ENCODE results near the gene TNFRSF11A. TPM values are rescaled to one million over a fixed set of nuclear protein-coding genes. Genes with fewer than 3 reads are reported as not detected.
A peak's percentile ranks its signal among the peaks of the same experiment; 100 is the strongest.

The TNFRSF11A gene
- total RNA-seq, 6 donors from 2014 or later, result 1.7 to 5.9 (median 4.4) TPM

DNA sequence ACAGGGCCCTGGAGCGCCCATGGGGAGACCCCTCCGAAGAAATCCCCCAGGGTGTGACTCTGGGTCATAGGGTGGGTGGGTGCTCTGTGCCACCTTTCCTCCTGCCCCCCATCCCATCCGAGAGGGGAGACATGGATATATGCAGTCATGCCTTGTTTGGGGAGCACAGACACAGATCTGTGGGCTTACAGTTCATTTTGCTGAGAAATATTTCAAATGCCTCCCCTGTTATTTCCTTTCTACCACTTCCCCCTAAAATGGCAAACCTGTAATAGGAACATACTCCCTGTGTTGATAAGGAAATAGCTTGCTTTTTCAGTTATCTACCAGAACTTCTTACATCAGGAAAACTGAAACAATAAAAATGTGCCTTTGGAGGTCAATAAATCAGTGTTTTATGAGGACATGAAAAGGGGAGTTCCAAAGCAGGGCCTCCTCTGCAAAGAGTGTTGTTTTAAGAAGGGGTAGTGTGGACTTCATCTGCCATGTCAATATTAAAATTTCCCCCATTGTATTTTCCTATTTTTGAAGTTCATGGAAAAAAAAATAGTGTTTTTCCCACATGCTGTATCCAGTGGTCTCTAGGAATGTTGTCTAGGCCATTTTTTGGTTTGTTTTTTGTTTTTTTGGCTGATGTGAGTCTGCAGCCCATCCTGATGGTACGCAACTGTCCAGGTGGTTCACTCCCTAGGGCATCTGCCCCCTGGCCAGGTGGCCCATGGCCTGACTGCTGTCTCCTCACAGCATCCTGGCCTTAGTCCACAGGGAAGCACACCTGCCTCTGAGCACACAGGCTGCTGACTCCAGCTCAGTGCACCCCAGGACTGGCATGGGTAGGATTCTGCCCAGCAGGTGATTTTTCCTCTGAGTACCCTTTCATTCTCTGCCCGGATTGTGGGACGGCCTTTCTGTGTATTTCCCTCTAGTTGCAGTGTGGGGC is 3.7 kb downstream of the TNFRSF11A start:
- ATAC-seq (ENCODE audit: low FRiP score in 2 of 2), result no peak
- Histone ChIP-seq H3K4me3 (no peak overlapping the region), H3K9me3 (no peaks in the 10 kb centered on the region), H3K27ac (no peak overlapping the region), H3K4me1 (peaks cover 26 to 41% (median 30%) of the 10 kb centered on the region in 4 donors), H3K36me3 (no peaks in the 10 kb centered on the region), H3K27me3 (peaks cover 0 to 20% (median 6%) of the 10 kb centered on the region in 4 donors)
- WGBS, 2 donors, result 87 to 88% methylated on average over 6 of the region's 6 CpGs
- TF ChIP-seq, protein P1, sequence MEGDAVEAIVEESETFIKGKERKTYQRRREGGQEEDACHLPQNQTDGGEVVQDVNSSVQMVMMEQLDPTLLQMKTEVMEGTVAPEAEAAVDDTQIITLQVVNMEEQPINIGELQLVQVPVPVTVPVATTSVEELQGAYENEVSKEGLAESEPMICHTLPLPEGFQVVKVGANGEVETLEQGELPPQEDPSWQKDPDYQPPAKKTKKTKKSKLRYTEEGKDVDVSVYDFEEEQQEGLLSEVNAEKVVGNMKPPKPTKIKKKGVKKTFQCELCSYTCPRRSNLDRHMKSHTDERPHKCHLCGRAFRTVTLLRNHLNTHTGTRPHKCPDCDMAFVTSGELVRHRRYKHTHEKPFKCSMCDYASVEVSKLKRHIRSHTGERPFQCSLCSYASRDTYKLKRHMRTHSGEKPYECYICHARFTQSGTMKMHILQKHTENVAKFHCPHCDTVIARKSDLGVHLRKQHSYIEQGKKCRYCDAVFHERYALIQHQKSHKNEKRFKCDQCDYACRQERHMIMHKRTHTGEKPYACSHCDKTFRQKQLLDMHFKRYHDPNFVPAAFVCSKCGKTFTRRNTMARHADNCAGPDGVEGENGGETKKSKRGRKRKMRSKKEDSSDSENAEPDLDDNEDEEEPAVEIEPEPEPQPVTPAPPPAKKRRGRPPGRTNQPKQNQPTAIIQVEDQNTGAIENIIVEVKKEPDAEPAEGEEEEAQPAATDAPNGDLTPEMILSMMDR (IDR thresholded peaks at IDR 0.05), result no peak
- no peak for TF ChIP-seq POLR2AphosphoS5 (IDR thresholded peaks at IDR 0.05)
- TF ChIP-seq POLR2A (IDR thresholded peaks at IDR 0.05), result no peak
- TF ChIP-seq EP300 (IDR thresholded peaks at IDR 0.05), result no peak
- no peak for DNase-seq

DNA sequence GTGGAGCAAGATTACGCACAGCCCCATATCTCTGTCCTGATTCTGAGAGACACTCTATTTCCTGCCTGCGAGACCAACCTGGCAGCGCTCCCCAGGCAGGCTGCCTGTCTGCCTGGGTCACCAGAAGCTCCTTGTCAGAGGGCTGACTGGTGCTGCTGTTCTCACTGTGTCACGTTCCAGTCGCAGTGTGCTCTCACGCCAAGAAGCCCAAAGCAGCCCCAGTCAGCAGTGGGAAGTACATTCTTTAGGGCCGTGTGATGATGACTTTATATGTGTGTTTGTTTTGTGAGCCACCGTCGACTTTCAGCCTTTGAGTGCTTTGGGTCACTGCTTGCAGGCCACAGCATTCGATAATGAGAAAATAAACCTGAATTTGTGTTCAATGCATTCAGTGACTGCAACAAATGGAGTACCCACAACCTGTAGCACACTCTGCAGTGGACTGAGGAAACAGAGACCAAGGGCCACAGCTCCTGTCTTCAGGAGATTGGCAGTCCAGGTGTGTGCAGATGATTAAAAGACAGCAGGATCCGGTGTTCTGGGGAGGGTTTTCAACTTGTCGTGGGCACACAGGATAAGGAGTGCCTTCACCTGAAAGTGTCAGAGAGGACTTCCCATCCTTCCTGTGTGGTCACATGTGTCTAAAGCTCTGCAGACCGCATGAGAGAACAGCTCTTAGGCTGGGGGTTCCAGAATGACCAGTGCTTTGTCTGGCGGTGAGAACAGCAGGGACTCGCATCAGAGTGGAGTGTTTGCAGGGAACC is 4.8 kb downstream of the TNFRSF11A start:
- H3K27me3 ChIP-seq, result peaks cover 0 to 17% (median 6%) of the 10 kb centered on the region in 4 donors
- H3K36me3 ChIP-seq, result no peaks in the 10 kb centered on the region
- 41 to 47% methylated on average over 10 to 14 of the region's 15 CpGs for WGBS, 2 donors
- H3K4me1 ChIP-seq, result peaks cover 18 to 32% (median 24%) of the 10 kb centered on the region in 4 donors
- TF ChIP-seq POLR2AphosphoS5 (IDR thresholded peaks at IDR 0.05) (no peak), POLR2A (IDR thresholded peaks at IDR 0.05) (no peak), EP300 (IDR thresholded peaks at IDR 0.05) (no peak)
- TF ChIP-seq, protein P1 (IDR thresholded peaks at IDR 0.05), result no peak
- peak; percentile 27 to 51 for DNase-seq
- no peak overlapping the region for H3K4me3 ChIP-seq
- no peak overlapping the region for H3K27ac ChIP-seq
- no peaks in the 10 kb centered on the region for H3K9me3 ChIP-seq
- ATAC-seq (ENCODE audit: low FRiP score in 2 of 2), result peak in 1 of 2 donors; percentile 47

DNA sequence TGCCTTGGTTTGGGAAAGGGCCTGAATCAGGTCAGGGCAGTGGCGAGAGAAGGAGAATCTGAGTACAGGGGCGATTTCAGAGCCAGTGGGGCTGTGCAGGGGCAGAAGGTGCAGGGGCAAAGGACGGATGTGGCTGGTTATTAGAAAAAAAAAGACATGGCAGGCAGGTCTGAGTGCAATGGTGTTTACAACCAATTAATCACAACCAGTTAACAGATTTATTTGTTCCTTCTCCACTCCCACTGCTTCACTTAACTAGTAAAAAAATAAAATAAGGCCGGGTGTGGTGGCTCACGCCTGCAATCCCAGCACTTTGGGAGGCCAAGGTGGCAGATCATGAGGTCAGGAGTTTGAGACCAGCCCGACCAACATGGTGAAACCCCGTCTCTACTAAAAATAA is 5.5 kb downstream of the TNFRSF11A start:
- DNase-seq, result no peak
- 86 to 92% methylated on average over 7 of the region's 7 CpGs for WGBS, 2 donors
- Histone ChIP-seq H3K4me1 (peaks cover 10 to 26% (median 19%) of the 10 kb centered on the region in 4 donors), H3K4me3 (no peak overlapping the region), H3K9me3 (no peaks in the 10 kb centered on the region), H3K27ac (no peak overlapping the region), H3K36me3 (no peaks in the 10 kb centered on the region), H3K27me3 (peaks cover 0 to 14% (median 6%) of the 10 kb centered on the region in 4 donors)
- TF ChIP-seq POLR2AphosphoS5 (IDR thresholded peaks at IDR 0.05), result no peak
- no peak for TF ChIP-seq POLR2A (IDR thresholded peaks at IDR 0.05)
- ATAC-seq (ENCODE audit: low FRiP score in 2 of 2), result no peak

DNA sequence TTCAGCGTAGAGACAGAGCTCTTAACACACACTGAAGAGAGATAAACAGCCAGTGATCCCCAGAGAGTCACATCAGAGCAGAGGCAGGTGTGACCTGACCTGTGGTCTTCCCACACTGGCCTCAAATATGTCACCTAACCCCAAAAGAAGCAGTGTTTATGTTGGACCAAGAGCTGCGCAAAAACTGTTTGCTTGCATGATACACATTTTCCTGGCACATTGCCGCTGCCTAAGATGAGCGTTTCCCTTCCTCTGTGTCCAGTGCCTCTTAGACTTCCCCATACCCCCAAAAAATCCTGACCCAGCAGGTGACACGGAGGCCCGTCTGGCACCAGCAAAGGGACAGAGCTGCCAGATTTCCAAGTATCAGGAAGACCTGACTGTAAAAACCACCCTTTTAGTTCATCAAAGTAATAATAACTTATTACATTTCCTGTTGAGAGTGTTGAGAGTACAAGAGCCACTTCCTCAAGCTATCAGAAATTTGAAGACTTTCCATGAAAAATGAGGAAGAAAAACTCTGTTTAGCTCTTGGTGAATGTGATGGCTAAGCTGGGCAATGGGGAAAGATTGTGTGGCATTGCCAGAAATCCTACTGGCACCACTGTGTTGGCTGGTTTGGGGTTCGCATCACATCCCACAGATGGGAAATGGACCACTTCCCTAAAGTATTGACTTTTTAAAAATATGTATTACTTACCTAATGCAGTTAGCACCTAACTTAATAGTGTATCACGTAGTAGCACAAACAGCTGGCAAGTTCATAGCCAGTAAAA is 6.7 kb downstream of the TNFRSF11A start:
- DNase-seq, result no peak
- peak in 1 of 2 donors; percentile 66 for ATAC-seq (ENCODE audit: low FRiP score in 2 of 2)

More for the DNA sequence above, 6.7 kb downstream of the TNFRSF11A start:
- 58 to 64% methylated on average over 8 of the region's 8 CpGs for WGBS, 2 donors
- Histone ChIP-seq H3K36me3 (no peaks in the 10 kb centered on the region), H3K4me1 (peaks cover 0 to 14% (median 8%) of the 10 kb centered on the region in 4 donors), H3K27ac (no peak overlapping the region), H3K4me3 (no peak overlapping the region), H3K27me3 (peaks cover 0 to 7% (median 1%) of the 10 kb centered on the region in 4 donors), H3K9me3 (no peaks in the 10 kb centered on the region)
- TF ChIP-seq EP300 (IDR thresholded peaks at IDR 0.05) (no peak), POLR2A (IDR thresholded peaks at IDR 0.05) (no peak), POLR2AphosphoS5 (IDR thresholded peaks at IDR 0.05) (no peak)
- TF ChIP-seq, protein P1 (IDR thresholded peaks at IDR 0.05), result no peak
